ENCODE results near the gene MED14. TPM values are rescaled to one million over a fixed set of nuclear protein-coding genes. Genes with fewer than 3 reads are reported as not detected.
"Not testable (repeated sequence)": the region's sequence is repeated elsewhere in the genome, so short reads cannot be mapped to it uniquely, and the experiment has no call there.

The MED14 gene
- total and polyA plus RNA-seq, 3 donors from 2014 or later = 13.2 to 19.1 (median 16.7) TPM

DNA sequence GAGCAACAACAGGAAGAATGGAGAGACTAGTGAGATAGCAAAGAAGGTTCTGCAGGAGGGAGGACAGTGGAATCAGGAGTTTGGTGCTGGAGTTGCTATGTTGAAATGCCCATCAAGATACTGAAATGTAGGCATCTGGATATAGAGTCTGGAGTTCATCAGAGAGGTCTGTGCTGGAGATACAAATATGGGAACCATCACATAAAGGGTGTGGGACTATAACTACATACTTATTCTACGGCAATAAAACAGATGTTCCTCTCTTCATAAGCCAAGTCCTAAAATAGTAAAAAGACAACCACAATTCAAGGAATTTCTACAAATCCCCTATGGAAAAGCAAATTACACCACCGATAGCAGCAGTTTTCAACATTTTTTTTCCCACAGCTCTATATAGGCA, 1.6 kb downstream of the MED14 start:
- H3K27ac ChIP-seq = no peak overlapping the region
- no peak overlapping the region for H3K4me3 ChIP-seq
- no peaks in the 10 kb centered on the region for H3K36me3 ChIP-seq (ENCODE audit: low read depth, missing control alignments)
- no peak for DNase-seq
- intact Hi-C loops (cut with DNase I; ENCODE audit: low total_unique reads) = no loop called here
- TF ChIP-seq, protein P1, sequence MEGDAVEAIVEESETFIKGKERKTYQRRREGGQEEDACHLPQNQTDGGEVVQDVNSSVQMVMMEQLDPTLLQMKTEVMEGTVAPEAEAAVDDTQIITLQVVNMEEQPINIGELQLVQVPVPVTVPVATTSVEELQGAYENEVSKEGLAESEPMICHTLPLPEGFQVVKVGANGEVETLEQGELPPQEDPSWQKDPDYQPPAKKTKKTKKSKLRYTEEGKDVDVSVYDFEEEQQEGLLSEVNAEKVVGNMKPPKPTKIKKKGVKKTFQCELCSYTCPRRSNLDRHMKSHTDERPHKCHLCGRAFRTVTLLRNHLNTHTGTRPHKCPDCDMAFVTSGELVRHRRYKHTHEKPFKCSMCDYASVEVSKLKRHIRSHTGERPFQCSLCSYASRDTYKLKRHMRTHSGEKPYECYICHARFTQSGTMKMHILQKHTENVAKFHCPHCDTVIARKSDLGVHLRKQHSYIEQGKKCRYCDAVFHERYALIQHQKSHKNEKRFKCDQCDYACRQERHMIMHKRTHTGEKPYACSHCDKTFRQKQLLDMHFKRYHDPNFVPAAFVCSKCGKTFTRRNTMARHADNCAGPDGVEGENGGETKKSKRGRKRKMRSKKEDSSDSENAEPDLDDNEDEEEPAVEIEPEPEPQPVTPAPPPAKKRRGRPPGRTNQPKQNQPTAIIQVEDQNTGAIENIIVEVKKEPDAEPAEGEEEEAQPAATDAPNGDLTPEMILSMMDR (IDR thresholded peaks at IDR 0.05) = no peak
- TF ChIP-seq POLR2A (IDR thresholded peaks at IDR 0.05) = no peak
- no peaks in the 10 kb centered on the region for H3K4me1 ChIP-seq
- no peaks in the 10 kb centered on the region for H3K9me3 ChIP-seq
- H3K27me3 ChIP-seq = no peaks in the 10 kb centered on the region
- 35 to 43% methylated on average over 2 of the region's 2 CpGs for WGBS, 2 donors

DNA sequence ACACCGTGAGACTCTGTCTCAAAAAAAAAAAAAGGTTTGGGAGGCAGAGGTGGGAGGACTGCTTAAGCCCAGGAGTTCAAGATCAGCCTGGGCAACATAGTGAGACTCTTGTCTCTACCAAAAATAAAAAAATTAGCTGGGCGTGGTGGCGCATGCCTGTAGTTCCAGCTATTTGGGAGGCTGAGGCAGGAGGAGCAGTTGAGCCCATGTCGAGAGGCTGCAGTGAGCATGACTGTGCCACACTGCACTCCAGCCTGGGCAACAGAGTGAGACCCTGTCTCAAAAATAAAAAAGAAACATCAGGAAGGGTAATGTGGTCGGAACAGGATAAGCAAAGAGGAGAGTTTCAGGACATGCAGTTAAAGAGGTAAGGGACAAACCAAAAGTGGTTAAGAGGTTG, 2.8 kb downstream of the MED14 start:
- intact Hi-C loops (cut with DNase I; ENCODE audit: low total_unique reads) = not testable (repeated sequence)

DNA sequence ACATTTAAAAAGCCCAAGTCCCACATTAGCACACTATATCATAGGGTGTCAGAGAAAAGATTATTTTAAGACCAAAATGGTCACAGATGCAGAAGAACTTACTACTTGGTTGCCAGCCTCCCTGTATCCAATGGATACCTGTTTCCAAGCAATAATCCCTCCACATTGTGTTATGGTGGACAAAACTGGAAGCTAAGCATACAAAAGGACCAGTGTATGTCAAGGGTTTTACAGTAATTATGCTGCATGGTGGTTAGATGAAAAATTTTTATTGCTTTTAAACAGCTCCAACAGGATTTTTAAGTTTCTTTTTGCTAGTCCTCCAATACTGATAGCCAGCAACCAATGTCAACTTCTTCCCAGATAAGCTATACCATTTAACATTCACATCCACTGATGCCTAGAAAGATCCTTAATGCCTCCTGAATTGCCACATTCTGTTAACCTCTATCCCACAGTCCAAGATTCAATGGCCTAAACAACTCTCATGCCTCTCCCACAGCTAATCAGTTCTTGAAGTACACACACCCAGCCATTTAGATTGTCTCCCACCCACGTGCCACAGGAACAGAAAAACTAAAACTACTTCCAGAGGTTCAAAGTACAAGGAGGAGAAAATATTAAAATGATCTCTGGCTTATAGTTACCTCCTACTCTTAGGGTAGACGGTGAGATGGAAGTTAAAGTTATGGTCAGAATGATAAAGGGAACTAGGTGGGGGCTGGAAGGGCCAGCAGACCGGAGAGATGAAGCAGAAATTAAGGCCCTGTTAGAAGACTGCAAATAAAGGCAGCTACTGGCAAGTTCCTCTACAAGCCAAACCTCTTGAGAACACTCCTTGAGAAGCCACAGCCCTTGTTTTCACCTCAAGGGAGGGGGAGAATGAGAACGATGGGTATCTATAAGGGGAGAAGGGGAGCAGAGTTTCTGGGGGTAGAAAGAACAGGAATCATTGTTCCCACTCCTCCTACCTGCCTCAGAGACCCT, 5.5 kb downstream of the MED14 start:
- Histone ChIP-seq H3K27ac (no peak overlapping the region), H3K9me3 (no peaks in the 10 kb centered on the region), H3K36me3 (ENCODE audit: low read depth, missing control alignments) (no peaks in the 10 kb centered on the region), H3K4me3 (no peak overlapping the region), H3K27me3 (no peaks in the 10 kb centered on the region), H3K4me1 (no peaks in the 10 kb centered on the region)
- no peak for DNase-seq
- TF ChIP-seq POLR2A (IDR thresholded peaks at IDR 0.05) = no peak
- TF ChIP-seq, protein P1 (IDR thresholded peaks at IDR 0.05) = no peak
- intact Hi-C loops (cut with DNase I; ENCODE audit: low total_unique reads) = no loop called here
- WGBS, 2 donors = 57 to 62% methylated on average over 4 of the region's 4 CpGs

More for the DNA sequence above, 2.8 kb downstream of the MED14 start:
- not testable (repeated sequence) for H3K27ac ChIP-seq; H3K4me3 ChIP-seq; H3K4me1 ChIP-seq; H3K9me3 ChIP-seq; H3K27me3 ChIP-seq; DNase-seq; H3K36me3 ChIP-seq (ENCODE audit: low read depth, missing control alignments)
- 93 to 96% methylated on average over 5 of the region's 5 CpGs for WGBS, 2 donors

DNA sequence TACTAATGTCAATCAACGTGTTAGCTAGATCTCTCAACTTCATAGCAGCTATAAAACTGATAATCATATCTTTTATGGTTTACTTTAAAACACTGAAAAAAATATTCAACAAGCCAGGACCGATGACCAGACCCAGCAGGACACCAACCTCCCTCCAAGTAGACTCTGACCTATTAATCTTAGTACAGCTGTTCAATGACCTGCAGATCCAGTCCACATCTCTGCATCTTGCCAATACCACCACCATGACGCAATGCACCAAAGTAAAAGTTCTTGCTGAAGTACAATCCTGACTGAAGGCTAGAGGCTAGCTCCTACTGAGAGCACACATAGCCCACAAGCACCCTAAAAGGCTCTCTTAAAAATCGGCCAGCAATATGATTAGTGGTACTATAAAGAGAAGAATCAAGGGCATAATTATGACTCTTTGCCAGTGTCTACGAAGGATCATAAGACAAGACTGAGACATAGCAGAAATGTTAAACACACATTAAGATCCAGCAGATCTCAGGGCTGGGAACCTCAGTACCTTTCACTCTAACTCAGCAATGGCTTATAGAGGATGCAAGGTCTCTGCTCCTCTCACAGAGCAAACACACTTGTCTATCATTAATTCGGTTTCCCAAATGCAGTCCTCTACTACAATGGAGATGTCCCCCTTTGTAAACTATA, 7.6 kb downstream of the MED14 start:
- intact Hi-C loops (cut with DNase I; ENCODE audit: low total_unique reads) = no loop called here
- 70 to 76% methylated on average over 5 to 6 of the region's 6 CpGs for WGBS, 2 donors
- H3K9me3 ChIP-seq = no peaks in the 10 kb centered on the region
- H3K27me3 ChIP-seq = no peaks in the 10 kb centered on the region
- H3K4me3 ChIP-seq = no peak overlapping the region
- no peak for DNase-seq
- H3K27ac ChIP-seq = no peak overlapping the region
- no peaks in the 10 kb centered on the region for H3K36me3 ChIP-seq (ENCODE audit: low read depth, missing control alignments)
- H3K4me1 ChIP-seq = no peaks in the 10 kb centered on the region
- TF ChIP-seq, protein P1 (IDR thresholded peaks at IDR 0.05) = no peak
- TF ChIP-seq POLR2A (IDR thresholded peaks at IDR 0.05) = no peak

DNA sequence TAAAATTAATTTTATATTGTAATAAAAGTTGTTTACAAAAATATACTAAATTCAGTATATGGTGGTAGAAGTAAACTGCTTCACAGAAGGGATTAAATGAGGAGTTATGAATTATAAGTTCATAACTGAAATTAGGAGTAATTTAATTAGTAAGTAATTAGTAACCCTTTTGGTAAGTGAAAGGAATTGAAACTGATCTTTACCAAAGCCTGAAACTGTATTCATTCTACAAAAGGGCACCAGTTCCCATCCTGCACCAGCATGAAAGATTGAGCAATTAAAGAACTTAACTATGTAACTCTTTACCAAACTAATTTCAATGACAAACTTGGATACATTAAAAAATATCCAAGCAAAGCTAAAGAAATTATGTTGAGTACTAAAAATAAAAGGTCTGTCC, 8.2 kb downstream of the MED14 start:
- no peaks in the 10 kb centered on the region for H3K9me3 ChIP-seq
- TF ChIP-seq, protein P1 (IDR thresholded peaks at IDR 0.05) = no peak
- TF ChIP-seq POLR2A (IDR thresholded peaks at IDR 0.05) = no peak

More for the DNA sequence above, 8.2 kb downstream of the MED14 start:
- no peak overlapping the region for H3K27ac ChIP-seq
- H3K36me3 ChIP-seq (ENCODE audit: low read depth, missing control alignments) = no peaks in the 10 kb centered on the region
- intact Hi-C loops (cut with DNase I; ENCODE audit: low total_unique reads) = no loop called here
- DNase-seq = no peak
- H3K4me1 ChIP-seq = no peaks in the 10 kb centered on the region
- H3K4me3 ChIP-seq = no peak overlapping the region
- H3K27me3 ChIP-seq = no peaks in the 10 kb centered on the region

Measured in testis (tissue), 3 donors.